DMS153 treated with DMSO at 0.1 percent for 48 hours (cell line): ENCODE results near the gene AKIRIN2.

Experiments
- DNase-seq: peaks from one replicate; lab custom pipeline; 2025; ENCODE audit not compliant: unreplicated experiment; lab: John Stamatoyannopoulos, UW

AKIRIN2 gene

DNA sequence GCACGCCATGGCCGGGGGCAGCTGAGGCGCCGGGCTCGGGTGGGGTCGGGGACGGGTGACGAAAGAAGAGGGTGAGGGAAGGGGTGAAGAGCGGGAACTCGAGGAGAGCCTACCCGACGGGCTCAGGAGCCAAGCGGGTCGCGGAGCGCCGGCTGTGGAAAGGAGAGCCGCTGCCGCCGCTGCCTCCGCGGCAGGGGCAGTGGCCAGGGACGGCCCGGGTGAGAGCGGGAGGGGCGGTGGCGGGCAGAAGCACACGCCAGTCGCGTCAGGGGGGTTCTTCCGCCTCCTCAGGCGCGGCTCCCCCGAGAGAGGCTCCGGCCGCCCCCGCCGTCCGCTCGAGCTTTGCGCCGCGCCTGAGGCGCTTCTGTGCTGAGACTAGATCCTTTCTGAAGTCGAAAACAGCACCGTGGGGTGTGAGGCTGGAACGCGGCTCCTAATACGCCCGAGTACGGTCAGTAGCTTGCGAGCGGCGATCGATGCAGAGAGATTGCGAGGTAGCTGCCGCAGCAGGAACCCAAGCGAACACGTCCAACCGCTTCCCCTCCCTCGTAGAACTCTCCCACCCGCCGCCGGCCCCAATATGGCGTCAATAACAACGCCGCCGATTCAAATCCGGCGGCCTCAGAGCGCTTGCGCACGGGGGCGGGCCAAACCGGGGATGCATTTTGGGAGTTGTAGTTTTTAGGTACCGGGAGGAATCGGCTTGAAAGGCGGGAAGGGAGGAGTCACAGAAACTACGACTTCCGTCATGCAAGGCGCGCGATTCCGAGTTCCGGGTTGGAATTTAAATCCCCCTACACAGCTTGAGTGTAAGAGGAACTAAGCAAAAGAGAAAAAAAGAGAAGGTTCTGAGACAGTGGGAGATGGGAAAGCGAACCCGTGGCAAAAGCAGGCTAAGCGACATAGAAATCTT is at the start of gene AKIRIN2:
AKIRIN2 (minus strand) TSS at position 558 of the 913 bp plus-strand sequence; CDS start at position 9, 549 bp downstream.
- DNase-seq, result peak; percentile 99

DNA sequence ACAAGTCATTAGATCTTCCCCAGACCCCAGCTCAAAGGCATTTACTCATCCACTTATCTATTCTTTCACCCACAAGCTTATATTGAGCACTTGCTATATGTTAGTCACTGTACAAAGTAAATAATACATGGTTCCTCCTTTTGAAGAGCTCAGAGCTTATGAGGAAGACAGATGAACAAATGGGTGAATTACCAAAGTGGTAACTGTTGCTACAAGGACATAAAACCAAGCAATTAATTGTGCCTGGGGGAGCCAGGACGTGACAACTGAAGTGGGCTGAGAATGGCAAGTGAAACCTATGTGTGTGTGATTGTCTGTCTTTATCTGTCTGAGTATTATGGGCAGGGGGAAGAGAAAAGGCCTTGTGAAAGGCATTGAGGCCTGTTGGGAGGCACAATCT is 45.6 kb upstream of the AKIRIN2 start:
- DNase-seq, result no peak

DNA sequence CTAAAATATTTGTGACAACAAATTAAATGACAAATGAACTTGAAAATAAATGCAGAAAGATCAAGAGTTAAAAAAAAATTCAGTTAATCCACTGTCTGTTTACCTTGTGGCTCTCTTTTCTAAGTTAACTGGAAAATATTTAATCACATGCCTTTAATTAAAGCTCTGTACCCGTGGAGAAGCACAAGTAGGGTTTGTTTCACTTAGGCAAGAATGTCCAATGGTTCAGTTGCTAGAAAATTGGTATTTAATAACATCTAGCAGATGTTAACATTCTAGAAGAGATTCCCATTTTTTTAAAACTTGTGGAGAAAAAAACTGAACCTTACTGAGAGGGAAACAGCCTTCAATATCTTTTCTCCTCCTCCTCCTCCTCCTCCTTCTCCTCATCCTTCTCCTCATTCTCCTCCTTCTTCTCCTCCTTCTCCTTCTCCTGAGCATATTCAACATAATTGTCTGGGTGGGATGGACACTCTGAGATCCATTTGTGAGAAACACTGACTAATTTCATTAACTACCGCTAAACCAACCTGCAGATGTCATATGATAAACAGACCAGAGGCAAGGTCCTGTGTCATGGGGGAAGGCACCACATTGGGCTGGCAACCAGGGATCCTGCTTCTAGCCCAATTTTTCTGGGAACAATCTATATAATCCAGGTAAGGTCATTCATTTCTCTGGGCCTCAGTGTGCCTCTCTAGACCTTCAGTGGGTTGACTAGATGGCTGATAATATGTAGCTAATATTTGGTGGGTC is 44.1 kb upstream of the AKIRIN2 start:
- no peak for DNase-seq

DNA sequence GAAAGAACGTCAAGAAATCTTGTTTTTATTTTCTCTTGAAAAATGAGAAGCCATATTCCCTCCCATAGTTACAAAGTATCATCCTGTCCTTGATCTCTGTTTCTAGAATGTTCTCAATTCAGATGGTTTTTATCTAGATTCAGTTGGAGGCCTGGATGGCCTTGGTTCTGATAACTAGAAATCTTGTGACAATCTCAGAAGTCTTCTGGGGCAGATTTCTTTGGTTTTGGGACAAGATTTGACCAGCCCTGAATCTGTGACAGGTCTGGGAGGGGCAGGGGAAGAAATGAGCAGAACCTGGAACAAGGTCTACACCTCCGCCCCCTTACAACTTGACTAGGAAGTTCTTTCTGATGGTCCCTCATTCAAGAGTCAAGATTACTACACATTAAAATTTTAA is 41.4 kb upstream of the AKIRIN2 start:
- DNase-seq, result no peak

DNA sequence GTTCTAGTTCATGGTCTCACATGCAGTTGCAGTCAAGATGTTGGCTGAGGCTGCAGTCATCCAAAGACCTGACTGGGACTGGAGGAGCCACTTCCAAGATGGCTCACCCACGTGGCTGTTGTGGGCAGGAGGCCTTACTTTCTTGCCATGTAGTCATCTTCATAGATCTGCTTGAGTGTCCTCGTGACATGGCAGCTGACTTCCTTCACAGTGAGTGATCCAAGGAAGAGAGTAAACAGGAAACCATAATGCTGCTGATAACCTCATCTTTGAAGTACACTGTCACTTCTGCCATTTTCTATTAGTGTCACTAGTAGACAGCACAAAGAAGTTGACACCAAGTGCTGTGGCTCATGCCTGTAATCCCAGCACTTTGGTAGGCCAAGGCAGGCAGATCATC is 40.1 kb upstream of the AKIRIN2 start:
- DNase-seq, result no peak

DNA sequence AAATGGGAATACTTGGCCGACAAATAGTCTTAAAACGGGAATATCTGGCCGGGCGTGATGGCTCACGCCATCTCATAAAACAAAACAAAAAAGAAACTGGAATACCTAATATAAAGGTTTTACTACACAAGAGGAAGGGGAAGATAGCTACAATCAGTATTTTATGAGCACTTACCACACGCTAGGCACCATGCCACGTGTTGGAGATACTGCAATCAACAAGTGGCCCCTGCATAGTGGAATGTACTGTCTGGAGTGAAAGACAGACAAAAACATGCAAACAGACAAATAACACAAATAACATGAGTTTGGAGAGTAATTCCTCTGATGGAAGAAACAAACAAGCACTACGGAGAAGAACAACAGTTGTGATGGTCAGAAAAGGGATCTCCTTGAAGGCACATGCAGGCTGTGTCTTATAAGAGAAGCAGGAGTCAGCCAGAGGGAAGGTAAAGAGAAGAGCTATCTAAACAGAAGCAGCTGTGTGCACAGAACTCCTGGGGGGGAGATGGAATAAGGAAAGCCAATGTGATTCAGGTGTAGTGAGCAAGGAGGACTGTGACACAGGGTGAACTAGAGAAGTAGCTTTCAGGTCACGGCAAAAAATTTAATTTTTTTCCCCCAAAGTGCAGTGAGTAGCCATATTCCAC is 39.1 kb upstream of the AKIRIN2 start:
- DNase-seq, result no peak

DNA sequence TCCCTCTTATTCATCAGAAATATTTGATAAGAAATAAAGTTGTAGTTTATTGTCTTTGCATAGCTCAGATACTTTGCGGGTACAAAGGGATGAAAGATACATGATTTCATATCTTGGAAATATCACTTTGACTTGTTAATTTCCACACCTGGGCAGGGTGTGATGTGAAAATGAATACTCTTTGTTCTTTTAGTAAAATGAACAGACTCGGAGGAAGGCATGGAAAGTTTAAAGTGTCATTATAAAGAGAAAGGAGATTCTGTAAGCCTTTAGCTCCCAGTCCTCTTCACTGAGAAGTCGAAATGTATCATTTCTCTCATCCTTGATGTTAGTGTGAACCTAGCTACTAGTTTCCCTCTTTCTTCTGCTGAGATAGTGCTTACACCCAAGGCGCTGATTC is 36.7 kb upstream of the AKIRIN2 start:
- DNase-seq, result no peak

DNA sequence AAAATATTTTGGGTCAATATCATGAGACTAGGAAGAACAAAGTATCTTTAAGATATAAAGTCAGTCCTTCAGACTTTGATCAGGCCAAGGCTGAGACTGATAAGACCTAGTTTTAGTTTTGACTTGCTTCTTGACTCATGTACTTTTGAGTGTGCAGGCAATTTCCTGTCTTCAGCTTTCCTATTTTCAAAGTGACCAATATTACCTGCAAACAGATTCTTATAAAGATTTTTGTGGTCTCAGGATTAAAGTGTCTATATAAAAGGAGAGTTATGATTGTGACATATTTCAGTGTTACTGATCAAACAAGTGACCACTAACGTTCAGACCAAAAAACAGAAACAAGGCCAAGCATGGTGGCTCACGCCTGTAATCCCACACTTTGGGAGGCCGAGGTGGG is 36.0 kb upstream of the AKIRIN2 start:
- DNase-seq, result no peak

DNA sequence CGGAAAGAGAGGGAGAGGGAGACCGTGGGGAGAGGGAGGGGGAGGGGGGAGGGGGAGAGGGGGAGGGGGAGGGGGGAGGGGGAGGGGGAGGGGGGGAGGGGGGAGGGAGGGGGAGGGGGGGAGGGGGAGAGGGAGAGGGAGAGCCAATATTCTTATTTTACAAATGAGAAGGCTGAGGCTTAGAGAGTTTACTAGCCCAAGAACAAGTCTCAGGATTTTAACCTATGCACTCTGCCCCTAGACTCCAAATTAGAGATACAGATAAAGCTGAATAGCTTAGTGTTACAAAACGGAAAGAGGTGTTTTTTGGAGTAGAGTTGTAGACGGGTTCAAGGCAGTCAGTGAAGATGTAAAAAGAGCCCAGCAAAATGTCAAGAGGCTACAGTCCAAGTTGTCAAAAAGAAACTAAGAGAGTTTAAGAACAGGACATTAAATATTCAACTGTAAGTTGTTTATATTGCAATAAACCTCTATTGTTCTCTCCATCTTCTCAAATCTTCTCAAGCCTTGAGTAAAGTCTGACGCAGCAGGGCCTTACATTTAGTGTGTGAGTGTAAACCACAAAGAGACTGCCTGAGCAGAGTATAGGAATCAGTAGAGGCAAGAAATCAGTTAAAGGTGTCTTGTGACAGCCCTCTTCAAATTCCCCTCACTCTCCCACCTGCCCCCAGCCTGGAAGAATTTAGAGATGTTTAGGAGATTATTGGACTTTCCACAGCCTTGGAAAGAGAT is 34.9 kb upstream of the AKIRIN2 start:
- no peak for DNase-seq

DNA sequence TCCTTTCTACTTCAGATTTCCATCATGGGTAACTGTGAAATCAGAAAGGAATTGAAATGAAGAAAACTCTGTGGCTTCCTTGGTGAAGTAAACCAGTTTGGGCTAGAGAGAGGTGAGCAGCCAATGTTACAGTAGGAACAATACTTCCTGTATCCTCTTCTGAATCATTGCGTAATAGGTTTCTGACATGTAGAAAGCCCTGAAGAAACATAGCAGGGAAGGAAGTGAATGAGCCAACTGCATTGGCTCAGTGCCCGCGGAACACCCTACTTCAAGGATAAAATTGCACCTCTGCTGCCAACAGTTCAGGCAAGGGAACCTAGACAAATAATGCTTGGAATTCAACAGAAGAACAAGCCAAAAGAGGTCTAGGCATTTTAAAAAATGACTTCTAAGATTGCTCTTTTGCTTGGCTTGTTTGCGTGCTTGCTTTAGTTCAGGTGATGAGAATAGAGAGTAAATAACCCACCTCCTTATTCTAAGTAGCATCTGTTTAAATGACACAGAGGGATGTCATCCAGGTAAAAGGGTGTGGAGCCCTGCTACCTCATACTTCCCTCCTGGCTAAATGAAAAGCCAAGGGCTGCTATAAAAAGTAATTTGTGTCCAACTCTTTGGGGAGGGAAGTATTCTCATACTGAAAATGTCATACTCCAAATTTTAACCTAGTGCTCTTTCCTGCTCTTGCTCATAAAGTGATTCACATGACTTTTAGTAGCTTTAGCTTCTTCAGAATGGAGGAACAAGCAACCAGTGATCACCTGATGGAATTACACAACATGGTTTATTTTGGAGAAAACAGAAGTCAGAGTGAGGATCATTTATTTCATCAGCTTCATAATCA is 30.0 kb upstream of the AKIRIN2 start:
- peak; percentile 88 for DNase-seq

DNA sequence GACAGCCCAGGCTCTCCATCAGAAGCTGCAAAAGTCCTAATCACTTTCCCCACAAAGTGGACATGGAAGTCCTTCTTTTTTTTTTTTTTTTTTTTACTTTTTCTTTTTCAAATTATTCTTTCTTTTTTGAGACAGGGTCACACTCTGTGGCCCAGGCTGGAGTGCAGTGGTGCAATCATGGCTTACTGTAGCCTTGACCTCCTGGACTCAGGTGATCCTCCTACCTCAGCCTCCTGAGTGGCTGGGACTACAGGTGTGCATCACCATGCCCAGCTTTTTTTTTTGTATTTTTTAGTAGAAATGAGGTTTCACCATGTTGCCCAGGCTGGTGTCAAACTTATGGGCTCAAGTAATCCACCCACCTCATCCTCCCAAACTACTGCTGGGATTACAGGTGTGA is 29.0 kb upstream of the AKIRIN2 start:
- no peak for DNase-seq

DNA sequence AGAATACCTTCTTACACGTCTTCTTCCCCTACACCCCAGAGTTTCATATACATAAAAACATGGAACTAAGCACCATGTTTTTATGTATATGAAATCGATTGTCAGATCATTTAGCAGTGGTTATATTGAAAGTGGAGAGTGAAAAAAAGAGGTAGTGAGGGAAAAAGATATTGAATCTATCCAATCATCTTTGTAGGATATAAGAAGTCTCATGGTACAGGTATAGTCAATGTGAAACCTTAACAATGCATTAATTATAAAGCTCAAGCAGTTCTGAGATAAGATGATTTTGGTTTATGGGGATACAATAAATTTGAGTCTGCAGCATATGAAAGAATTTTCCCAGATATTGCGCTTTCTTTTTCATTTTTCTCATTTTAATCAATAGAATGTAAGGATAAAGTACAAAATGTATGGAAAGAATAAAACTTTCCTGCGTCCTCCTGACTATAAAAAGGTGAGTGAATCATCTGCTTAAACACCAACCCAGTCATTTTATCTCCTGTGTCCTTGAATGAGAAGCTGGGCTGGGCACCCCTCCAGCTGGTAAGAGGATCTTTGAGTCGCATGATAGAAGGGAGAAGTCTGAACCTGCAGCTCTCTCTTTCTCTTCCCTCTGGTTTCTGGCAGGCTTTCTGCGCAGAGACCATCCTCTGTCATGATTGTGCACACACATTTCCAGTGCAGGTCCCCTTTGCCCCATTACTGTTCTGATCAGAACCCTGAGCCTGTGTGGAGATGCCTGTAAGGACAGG is 28.1 kb upstream of the AKIRIN2 start:
- DNase-seq, result no peak

DNA sequence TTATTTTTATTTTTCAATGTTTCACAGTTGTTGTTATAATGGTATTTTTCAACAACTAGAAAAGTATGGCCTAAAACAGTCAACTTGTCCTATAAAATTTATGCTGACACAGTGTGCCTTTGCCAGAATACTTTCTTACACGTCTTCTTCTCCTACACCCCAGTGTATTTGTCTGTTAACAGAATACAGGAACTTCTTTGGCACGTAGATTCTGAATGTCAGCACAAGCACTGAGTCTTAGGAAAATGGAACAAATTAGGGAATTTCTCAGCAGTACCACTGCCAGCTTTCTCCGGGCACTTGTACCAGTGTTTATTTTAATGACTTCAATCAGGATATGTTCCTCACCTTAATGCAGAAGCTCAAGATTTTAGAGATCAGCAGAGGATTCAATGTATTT is 26.7 kb upstream of the AKIRIN2 start:
- DNase-seq, result no peak

DNA sequence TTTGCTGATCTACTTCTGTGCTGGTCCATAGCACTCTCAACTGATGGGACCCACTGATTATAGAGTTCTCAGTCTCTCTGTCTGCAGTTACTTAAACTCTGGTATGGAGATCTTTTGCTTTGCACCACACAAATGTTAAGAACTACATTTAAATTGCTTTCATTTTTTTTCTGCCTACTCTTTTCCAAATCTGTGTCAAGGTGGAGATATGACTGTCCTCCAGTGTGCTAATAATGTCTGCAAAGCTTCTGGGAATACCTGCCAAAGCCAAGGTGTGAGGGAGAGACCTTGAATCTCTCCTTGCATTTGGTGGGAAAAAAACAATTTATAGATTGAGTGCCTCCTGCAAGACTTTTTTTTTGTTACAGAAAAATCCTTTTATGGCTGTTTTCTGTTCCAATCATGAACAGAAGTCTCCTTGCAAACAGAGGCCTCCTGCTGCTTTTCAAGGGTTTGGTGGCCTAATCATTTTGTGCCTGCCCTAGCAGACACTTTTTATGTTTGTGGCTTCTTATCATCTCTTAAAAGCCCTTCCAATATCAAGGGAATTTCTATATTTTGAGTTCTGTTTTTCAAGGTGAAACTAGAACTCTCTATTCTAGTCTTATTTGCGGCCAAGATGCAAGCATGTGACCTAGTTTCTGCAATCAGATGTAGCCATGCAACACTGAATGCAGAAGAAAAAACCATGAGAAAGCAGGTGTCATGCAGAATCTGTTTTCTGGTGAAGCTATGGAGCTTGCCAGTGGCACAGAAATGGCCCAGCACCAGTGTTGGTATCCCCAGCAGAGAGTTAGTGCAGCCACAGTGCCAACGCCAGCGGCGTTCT is 23.2 kb upstream of the AKIRIN2 start:
- no peak for DNase-seq

DNA sequence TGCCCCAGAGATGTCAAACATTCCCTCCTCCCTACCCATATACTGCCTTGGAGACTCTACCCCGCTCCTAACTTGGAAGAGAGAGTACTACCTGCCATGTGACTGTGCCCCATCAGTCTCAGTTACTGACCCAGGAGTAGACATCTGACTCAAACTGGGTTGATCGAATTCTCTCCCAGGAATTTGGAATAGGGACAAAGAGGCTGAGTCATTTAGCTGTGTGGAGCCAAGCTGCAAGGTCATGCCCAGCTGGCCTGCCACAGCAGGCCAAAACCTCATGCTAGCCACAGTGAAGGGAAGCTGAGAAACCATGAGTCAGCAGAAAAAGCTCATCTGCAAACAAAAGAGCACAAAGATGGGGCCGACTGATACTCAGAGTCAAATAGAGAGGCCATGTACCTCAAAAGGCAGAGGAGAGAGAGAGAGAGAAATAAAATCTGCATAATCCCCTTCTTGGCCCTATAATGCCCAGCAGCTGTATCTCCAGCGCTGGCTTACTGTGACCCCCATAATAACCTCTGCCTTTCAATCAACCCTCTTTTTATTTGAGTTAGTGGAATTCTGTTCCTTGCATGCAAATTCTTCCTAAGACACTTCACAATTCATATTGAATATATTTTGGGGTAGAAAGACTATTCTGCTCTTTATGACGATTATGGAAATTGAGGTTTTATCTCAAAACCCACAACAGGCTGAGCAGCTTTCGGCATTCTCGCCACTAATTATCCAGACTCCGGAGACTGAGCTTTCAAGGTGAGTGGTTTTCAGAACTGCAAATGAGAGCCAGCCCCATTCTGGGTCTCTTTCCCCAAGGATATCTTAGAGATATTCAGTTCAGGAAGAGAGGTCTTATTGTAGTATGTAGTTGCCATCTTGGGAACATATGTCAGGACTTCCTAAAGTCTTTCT is 21.4 kb upstream of the AKIRIN2 start:
- no peak for DNase-seq

DNA sequence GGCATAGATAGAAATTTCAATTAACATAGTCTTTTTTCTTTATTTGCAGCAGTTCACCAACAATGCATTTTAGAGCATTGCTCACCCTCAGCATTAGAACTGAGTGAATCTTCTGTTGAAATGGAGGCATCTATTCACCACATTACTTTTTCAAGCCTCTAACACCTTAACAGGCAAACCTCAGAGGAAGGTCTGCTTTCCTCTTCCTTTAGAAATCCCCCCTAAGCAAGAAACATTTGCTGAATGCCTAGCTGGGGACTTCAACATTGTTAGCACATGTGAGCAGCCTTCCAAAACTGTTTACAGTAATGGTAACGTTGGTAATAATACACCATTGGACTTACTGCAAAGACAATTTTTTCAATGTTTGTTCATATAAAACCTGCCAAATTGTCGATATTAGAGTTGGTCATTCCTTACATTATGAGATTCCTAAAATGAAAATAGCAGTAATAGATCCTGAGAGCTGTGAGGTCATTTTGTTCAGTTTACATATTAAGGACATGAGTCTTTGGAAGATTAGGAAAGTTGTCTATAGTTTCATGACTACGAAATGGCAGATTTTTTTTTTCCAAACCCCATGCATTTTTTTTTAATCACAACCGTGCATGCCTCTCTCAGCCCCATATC is 20.6 kb upstream of the AKIRIN2 start:
- no peak for DNase-seq

DNA sequence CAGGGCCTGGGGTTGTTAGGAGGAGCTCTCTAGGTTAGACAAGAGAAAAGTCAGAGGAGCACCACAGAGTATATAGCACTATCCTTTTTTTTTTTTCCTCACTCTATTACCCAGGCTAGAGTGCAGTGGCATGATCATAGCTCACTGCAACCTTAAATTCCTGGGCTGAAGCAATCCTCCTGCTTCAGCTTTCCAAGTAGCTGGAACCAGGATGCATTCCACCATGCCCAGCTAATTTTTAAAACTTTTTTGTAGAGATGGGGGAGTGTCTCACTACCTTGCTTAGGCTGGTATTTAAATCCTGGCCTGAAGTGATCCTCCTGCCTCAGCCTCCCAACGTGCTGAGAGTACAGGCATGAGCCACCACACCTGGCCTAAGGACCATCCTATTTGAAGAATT is 19.3 kb upstream of the AKIRIN2 start:
- no peak for DNase-seq
